Body of pancreas (tissue), 4 donors: ENCODE measurements around the gene FBLN5.

ENCODE experiments used
- CTCF ChIP-seq, 7 experiments: fragments of 450-650 bp in 4 of 7; fragments of 200-600 bp in 3 of 7; sonication (generic) in 3 of 7; IDR thresholded peaks; one replicate each; pipeline ENCODE4 v1.5.1; 2016 to 2019; ENCODE audit warnings: antibody characterized with exemption in 7 of 7
- POLR2A ChIP-seq, 3 donors: fragments of 450-650 bp; IDR thresholded peaks; one replicate each; pipeline ENCODE4 v1.6.1; 2016; ENCODE audit warnings: antibody characterized with exemption in 3 of 3, mild to moderate bottlenecking in 2 of 3

- TF ChIP-seq CTCF (IDR thresholded peaks at IDR 0.05) = no peak
- TF ChIP-seq POLR2A (IDR thresholded peaks at IDR 0.05) = peak in 2 of 3 donors; percentile 28 to 47
These were observed 116.7 kb downstream of the FBLN5 start for GRCh38 chr14:91830777-91831176.
